Chondrocyte (in vitro differentiated cells): ENCODE data around the gene SPATA31D3. TPM values are rescaled to one million over a fixed set of nuclear protein-coding genes. Genes with fewer than 3 reads are reported as not detected.

Experiments
- DNase-seq: peaks from one replicate; pipeline ENCODE4 v3.0.0; 2021; ENCODE audit warnings: mixed read lengths, low spot score
- H3K27ac Mint-ChIP-seq: one replicate; pipeline ENCODE4 v1.8.0; 2021; ENCODE audit warnings: mild to moderate bottlenecking, moderate library complexity, mixed read lengths; ENCODE audit not compliant: unreplicated experiment
- H3K27me3 Mint-ChIP-seq: 2 replicates; pipeline ENCODE4 v1.8.0; 2021; ENCODE audit warnings: low read depth, mixed read lengths
- H3K36me3 Mint-ChIP-seq: 2 replicates; pipeline ENCODE4 v1.8.0; 2021; ENCODE audit warnings: low read depth, mixed read lengths
- H3K4me1 Mint-ChIP-seq: 2 replicates; pipeline ENCODE4 v1.8.0; 2021; ENCODE audit warnings: low read depth, mild to moderate bottlenecking, mixed read lengths
- H3K4me3 Mint-ChIP-seq: one replicate; pipeline ENCODE4 v1.8.0; 2021; ENCODE audit warnings: mild to moderate bottlenecking, moderate library complexity, mixed read lengths; ENCODE audit not compliant: unreplicated experiment
- H3K9me3 Mint-ChIP-seq: 2 replicates; pipeline ENCODE4 v1.8.0; 2021; ENCODE audit warnings: low read depth, mixed read lengths
- CTCF ChIP-seq: fragments of 200-600 bp; sonication (generic); IDR thresholded peaks from 2 replicates; pipeline ENCODE4 v1.5.0; 2021; ENCODE audit warnings: antibody characterized with exemption, mild to moderate bottlenecking, moderate library complexity
- total RNA-seq: library from RNA; stranded (reverse); gene quantifications from 3 replicates; pipeline ENCODE4 v1.2.1, GENCODE V29; 2021

SPATA31D3 gene
- total RNA-seq, 1 donor from 2014 or later, result not detected

- no peak overlapping the region for H3K4me3 Mint-ChIP-seq
- TF ChIP-seq CTCF, result no peak
- H3K27ac Mint-ChIP-seq, result no peak overlapping the region
- no peak for DNase-seq
- no peaks in the 10 kb centered on the region for H3K4me1 Mint-ChIP-seq
- H3K27me3 Mint-ChIP-seq, result peaks cover 27% of the 10 kb centered on the region
- no peaks in the 10 kb centered on the region for H3K9me3 Mint-ChIP-seq
- peaks cover 2% of the 10 kb centered on the region for H3K36me3 Mint-ChIP-seq
Observed at GRCh38 chr9:81993656-81994055, 50.4 kb downstream of the SPATA31D3 start.

Other genes with a start within 250 kb of the SPATA31D3 start
- gene SPATA31D4, start 15.1 kb upstream of the SPATA31D3 start, total RNA-seq, result not detected in 3 replicates
- gene SPATA31D1, start 45.3 kb downstream of the SPATA31D3 start, total RNA-seq, result not detected in 3 replicates